ENCODE results near the gene PCDHGB6.
"Not testable (repeated sequence)": the region's sequence is repeated elsewhere in the genome, so short reads cannot be mapped to it uniquely, and the experiment has no call there.

The PCDHGB6 gene

DNA sequence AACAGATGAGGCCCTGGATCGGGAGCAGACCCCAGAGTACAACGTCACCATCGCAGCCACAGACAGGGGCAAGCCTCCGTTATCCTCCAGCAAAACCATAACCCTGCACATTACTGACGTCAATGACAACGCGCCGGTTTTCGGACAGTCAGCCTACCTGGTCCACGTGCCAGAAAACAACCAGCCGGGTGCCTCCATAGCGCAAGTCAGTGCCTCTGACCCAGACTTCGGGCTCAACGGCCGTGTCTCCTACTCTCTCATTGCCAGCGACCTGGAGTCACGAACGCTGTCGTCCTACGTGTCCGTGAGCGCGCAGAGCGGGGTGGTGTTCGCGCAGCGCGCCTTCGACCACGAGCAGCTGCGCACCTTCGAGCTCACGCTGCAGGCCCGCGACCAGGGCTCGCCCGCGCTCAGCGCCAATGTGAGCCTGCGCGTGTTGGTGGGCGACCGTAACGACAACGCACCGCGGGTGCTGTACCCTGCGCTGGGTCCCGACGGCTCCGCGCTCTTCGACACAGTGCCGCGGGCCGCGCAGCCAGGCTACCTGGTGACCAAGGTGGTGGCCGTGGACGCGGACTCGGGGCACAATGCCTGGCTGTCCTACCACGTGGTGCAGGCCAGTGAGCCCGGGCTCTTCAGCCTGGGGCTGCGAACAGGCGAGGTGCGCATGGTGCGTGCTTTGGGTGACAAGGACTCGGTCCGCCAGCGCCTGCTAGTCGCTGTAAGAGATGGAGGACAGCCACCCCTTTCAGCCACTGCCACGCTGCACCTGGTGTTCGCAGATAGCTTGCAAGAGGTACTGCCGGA is 11.5 kb downstream of the PCDHGB6 start:
- no peak for DNase-seq

DNA sequence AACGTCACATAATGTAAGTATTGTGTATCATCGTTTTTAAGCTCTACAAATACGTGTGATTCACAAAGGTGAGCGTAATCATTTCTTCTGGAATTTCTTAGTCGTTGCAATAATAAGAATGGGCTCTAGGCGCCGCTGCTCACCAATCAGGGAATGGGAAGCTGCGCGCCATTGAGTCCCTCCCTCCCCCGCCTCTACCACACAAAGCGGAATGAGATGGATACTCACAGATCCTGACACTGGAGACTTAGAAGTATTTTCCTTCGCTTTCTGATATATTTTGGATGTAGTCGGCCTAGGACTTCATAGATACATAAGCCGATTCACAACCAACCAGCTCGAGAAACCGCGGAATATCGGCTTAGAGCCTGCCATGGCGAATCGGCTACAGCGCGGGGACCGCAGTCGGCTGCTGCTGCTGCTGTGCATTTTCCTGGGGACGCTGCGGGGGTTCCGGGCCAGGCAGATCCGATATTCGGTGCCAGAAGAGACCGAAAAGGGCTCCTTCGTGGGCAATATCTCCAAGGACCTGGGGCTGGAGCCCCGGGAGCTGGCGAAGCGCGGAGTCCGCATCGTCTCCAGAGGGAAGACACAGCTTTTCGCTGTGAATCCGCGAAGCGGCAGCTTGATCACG is 13.2 kb downstream of the PCDHGB6 start, which contains the start of gene PCDHGA11:
Gene PCDHGA11, plus strand, starts transcription at position 197 of the 634 bp plus-strand sequence. Its CDS starts 177 bp downstream, at position 374.
- no peak for DNase-seq

DNA sequence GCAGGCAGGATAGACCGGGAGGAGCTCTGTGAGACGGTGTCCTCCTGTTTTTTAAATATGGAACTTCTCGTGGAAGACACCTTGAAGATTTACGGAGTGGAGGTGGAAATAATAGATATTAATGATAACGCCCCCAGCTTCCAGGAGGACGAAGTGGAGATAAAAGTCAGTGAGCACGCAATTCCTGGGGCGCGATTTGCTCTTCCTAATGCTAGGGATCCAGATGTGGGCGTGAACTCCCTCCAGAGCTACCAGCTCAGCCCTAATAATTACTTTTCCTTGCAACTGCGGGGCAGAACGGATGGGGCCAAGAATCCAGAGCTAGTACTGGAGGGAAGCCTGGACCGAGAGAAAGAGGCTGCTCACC is 13.7 kb downstream of the PCDHGB6 start:
- no peak for DNase-seq

DNA sequence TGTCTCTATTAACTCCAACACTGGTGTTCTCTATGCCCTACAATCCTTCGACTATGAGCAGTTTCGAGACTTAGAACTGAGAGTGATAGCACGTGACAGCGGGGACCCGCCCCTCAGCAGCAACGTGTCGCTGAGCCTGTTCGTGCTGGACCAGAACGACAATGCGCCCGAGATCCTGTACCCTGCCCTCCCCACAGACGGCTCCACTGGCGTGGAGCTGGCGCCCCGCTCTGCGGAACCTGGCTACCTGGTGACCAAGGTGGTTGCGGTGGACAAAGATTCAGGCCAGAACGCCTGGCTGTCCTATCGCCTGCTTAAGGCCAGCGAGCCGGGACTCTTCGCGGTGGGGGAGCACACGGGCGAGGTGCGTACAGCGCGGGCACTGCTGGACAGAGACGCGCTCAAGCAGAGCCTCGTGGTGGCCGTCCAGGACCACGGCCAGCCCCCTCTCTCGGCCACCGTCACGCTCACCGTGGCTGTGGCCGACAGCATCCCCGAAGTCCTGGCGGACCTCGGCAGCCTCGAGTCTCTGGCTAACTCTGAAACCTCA is 15.0 kb downstream of the PCDHGB6 start:
- no peak for DNase-seq

DNA sequence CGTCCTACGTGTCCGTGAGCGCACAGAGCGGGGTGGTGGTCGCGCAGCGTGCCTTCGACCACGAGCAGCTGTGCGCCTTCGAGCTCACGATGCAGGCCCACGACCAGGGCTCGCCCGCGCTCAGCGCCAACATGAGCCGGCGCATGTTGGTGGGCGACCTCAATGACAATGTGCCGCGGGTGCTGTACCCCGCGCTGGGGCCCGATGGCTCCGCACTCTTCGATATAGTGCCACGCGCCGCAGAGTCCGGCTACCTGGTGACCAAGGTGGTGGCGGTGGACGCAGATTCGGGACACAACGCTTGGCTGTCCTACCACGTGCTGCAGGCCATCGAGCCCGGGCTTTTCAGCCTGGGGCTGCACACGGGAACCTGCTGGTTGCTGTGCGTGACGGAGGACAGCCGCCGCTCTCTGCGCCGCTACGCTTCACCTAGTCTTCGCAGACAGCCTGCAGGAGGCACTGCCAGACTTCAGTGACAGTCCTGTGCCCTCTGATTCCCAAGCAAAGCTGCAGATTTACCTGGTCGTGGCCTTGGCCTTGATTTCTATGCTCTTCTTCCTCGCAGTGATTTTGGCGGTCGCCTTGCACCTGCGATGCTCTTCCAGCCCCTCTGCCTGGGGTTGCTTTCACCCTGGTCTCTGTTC is 20.1 kb downstream of the PCDHGB6 start:
- no peak for DNase-seq

DNA sequence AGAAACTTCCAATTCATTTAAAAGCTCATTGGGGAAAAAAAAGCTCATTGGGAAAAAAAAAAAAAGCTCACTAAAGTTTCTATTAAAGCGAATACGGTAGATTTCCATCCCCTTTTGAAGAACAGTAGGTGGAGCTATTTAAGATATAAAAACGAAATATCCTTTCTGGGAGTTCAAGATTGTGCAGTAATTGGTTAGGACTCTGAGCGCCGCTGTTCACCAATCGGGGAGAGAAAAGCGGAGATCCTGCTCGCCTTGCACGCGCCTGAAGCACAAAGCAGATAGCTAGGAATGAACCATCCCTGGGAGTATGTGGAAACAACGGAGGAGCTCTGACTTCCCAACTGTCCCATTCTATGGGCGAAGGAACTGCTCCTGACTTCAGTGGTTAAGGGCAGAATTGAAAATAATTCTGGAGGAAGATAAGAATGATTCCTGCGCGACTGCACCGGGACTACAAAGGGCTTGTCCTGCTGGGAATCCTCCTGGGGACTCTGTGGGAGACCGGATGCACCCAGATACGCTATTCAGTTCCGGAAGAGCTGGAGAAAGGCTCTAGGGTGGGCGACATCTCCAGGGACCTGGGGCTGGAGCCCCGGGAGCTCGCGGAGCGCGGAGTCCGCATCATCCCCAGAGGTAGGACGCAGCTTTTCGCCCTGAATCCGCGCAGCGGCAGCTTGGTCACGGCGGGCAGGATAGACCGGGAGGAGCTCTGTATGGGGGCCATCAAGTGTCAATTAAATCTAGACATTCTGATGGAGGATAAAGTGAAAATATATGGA is 22.7 kb downstream of the PCDHGB6 start, which contains the start of gene PCDHGA12:
Gene PCDHGA12, plus strand, starts transcription at position 176 of the 782 bp plus-strand sequence. Its CDS starts 253 bp downstream, at position 429.
- no peak for DNase-seq

DNA sequence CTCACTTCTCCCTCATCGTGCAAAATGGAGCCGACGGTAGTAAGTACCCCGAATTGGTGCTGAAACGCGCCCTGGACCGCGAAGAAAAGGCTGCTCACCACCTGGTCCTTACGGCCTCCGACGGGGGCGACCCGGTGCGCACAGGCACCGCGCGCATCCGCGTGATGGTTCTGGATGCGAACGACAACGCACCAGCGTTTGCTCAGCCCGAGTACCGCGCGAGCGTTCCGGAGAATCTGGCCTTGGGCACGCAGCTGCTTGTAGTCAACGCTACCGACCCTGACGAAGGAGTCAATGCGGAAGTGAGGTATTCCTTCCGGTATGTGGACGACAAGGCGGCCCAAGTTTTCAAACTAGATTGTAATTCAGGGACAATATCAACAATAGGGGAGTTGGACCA is 23.5 kb downstream of the PCDHGB6 start:
- DNase-seq: no peak

DNA sequence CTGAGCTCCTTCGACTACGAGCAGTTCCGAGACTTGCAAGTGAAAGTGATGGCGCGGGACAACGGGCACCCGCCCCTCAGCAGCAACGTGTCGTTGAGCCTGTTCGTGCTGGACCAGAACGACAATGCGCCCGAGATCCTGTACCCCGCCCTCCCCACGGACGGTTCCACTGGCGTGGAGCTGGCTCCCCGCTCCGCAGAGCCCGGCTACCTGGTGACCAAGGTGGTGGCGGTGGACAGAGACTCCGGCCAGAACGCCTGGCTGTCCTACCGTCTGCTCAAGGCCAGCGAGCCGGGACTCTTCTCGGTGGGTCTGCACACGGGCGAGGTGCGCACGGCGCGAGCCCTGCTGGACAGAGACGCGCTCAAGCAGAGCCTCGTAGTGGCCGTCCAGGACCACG is 24.5 kb downstream of the PCDHGB6 start:
- DNase-seq: not testable (repeated sequence)

DNA sequence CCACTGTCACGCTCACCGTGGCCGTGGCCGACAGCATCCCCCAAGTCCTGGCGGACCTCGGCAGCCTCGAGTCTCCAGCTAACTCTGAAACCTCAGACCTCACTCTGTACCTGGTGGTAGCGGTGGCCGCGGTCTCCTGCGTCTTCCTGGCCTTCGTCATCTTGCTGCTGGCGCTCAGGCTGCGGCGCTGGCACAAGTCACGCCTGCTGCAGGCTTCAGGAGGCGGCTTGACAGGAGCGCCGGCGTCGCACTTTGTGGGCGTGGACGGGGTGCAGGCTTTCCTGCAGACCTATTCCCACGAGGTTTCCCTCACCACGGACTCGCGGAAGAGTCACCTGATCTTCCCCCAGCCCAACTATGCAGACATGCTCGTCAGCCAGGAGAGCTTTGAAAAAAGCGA is 24.9 kb downstream of the PCDHGB6 start:
- not testable (repeated sequence) for DNase-seq

DNA sequence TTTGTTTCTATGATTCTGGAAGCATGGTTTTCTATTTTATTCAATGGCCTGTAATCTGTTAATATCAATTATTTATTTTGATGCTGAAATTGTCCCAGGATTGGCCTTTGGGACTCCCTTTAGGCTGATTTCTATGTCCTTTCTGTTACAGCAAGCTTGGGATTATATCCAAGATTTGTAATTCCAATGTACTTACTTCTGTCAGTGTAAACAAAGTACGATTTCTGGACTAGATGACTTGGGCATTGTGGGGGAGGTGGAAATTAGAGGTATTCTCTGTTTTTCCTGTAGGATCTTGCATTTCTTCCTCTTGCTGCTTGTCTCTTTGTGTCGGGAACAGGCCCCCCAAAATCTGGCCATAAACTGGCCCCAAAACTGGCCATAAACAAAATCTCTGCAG is 26.2 kb downstream of the PCDHGB6 start:
- no peak for DNase-seq

DNA sequence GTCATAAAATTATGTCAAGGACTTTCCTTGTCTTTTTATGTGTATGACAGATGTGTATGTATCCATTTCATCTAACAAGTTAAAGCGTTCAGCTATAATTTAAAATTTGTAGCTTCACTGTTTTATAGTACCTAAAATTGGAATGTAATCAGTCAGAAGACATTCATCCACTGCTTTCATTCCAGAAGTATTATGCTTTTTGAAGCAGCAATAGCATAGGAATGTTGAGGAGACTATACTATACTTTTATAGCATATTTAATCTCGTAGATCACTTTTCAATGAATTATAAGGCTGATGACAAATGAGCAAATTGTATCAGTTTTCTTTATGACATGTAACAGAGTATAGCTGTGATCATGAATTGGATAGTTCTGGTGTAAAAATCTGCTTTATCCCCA is 29.4 kb downstream of the PCDHGB6 start:
- DNase-seq: no peak

DNA sequence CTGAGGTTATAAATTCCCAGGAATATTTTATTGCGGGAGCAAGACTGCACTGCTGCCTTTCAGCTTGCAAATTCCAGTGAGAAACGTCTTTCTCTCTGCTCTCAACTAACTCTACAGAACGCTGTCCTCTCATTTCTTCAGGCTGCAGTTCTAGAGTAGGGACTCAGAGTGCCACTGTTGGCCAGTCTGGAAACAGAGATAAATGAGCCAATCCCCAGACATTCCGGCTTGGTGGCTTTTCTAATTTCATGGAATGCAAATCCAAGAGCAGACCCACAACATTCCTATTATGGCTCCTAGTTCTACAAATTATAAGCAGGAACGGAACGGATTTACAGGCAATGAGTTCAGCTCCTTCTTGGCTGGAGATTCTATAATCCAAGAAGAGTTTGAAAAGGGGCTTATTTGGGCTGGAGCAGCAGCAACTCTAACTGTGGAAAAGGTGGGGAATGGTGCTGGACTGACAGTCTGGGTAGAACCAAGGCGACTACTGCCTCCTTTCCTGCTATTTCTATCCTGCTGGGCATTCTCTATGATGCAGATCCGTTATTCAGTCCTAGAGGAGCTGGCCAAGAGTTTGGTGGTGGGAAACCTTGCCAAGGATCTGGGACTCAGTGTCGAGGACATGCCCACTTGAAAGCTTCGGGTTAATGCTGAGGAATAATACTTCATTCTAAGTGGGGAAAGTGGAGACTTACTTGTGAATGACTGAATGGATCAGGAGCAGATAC is 31.8 kb downstream of the PCDHGB6 start:
- DNase-seq: no peak

DNA sequence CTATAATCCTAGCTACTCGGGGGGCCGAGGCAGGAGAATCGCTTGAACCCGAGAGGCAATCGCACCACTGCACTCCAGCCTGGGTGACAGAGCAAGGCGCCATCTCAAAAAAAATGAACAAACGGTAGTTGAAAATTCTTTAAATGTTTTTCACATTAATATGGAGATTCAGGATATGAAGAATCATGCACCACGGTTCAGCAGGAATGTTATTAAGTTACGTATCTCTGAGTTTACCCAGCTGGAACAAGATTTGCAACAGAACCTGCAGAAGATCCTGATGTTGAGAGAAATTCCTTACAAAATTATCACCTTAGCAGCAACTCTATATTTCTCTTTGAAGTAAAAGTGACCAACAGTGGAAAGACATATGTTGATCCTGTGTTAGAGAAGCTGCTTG is 32.5 kb downstream of the PCDHGB6 start:
- DNase-seq: no peak

DNA sequence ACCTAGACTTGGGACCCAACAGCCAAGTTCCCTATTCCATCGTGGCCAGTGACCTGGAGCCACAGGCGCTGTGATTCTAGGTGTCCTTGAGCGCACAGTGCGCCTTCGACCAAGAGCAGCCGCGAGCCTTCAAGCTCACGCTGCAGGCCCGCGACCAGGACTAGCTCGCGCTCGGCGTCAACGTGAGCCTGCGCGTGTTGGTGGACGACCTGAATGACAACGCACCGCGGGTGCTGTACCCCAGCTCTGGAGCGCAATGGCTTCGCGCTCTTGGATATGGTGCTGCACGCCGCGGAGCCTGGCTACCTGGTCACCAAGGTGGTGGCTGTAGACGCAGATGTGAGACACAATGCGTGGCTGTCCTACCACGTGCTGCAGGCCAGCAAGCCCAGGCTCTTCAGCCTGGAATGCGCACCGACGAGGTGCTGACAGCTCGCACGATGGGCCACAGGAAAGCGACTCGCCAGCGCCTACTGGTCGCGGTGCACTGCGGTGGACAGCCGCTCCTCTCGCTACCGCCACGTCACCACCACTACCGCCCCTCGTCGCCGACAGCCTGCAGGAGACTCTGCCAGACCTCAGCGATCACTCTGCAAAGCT is 33.9 kb downstream of the PCDHGB6 start:
- DNase-seq: no peak

Data from activated effector memory CD4-positive, alpha-beta T cell treated with anti-CD3 and anti-CD28 coated beads, Interleukin-2, amount 50 U/mL, for 16 hours (primary cell).